ENCODE data around the gene MAPK8IP2. TPM values are rescaled to one million over a fixed set of nuclear protein-coding genes. Genes with fewer than 3 reads are reported as not detected.

Gene MAPK8IP2
- total and polyA plus RNA-seq, 10 of the 15 experiments (the other 5 are each of a cell fraction or from before 2014, with no cell fraction given) = 0.01 to 0.13 (median 0.06) TPM; not detected in 4

GRCh38 chr22:50620593-50621355 lies 20.2 kb downstream of the MAPK8IP2 start (continued):
- TF ChIP-seq, protein P1, sequence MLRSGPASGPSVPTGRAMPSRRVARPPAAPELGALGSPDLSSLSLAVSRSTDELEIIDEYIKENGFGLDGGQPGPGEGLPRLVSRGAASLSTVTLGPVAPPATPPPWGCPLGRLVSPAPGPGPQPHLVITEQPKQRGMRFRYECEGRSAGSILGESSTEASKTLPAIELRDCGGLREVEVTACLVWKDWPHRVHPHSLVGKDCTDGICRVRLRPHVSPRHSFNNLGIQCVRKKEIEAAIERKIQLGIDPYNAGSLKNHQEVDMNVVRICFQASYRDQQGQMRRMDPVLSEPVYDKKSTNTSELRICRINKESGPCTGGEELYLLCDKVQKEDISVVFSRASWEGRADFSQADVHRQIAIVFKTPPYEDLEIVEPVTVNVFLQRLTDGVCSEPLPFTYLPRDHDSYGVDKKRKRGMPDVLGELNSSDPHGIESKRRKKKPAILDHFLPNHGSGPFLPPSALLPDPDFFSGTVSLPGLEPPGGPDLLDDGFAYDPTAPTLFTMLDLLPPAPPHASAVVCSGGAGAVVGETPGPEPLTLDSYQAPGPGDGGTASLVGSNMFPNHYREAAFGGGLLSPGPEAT (IDR thresholded peaks at IDR 0.05; ENCODE audit: low read depth) = peak; percentile 37; the same call in 1 of the 2 replicates
- TF ChIP-seq, protein P2, sequence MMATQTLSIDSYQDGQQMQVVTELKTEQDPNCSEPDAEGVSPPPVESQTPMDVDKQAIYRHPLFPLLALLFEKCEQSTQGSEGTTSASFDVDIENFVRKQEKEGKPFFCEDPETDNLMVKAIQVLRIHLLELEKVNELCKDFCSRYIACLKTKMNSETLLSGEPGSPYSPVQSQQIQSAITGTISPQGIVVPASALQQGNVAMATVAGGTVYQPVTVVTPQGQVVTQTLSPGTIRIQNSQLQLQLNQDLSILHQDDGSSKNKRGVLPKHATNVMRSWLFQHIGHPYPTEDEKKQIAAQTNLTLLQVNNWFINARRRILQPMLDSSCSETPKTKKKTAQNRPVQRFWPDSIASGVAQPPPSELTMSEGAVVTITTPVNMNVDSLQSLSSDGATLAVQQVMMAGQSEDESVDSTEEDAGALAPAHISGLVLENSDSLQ (IDR thresholded peaks at IDR 0.05) = peak; percentile 67
- TF ChIP-seq IKZF1 (conservative IDR thresholded peaks at IDR 0.05) (peak; percentile 56), IRF4 (IDR thresholded peaks at IDR 0.05; ENCODE audit: low read depth, low read length) (0 out of 2 replicates have a peak, but pooled peaks have one; percentile 30), TARDBP (IDR thresholded peaks at IDR 0.05; ENCODE audit: borderline replicate concordance) (no peak), JUND (IDR thresholded peaks at IDR 0.05; ENCODE audit: low read depth, low read length) (no peak; the same call in 1 of the 2 replicates), WRNIP1 (IDR thresholded peaks at IDR 0.05; ENCODE audit: borderline replicate concordance, low read depth, low read length) (0 out of 2 replicates have a peak, but pooled peaks have one; percentile 62), CREB1 (IDR thresholded peaks at IDR 0.05; ENCODE audit: low read depth) (peak; percentile 26; the same call in 1 of the 2 replicates), CREM (IDR thresholded peaks at IDR 0.05; ENCODE audit: low read depth) (0 out of 2 replicates have a peak, but pooled peaks have one; percentile 76), POLR2A (IDR thresholded peaks at IDR 0.05; ENCODE audit: low read depth, low read length) (peak; percentile 71), NR2C2 (IDR thresholded peaks at IDR 0.05; ENCODE audit: borderline replicate concordance, control insufficient read depth, insufficient read length, low read depth) (no peak), E2F8 (IDR thresholded peaks at IDR 0.05; ENCODE audit: low read depth, partially characterized antibody) (no peak), HCFC1 (IDR thresholded peaks at IDR 0.05; ENCODE audit: low read length) (no peak), CTCF (IDR thresholded peaks at IDR 0.05 in 2 of 3, conservative IDR thresholded peaks at IDR 0.05 in 1 of 3; ENCODE audit: control insufficient read depth in 2 of 3, extremely low read depth in 1 of 3, insufficient read depth in 1 of 3, low read depth in 3 of 3, low read length in 3 of 3) (peak in 1 of 3 experiments; percentile 74; a peak in 2 of 6 replicates), KDM1A (IDR thresholded peaks at IDR 0.05; ENCODE audit: borderline replicate concordance) (peak; percentile 98; the same call in 1 of the 2 replicates), RUNX3 (IDR thresholded peaks at IDR 0.05; ENCODE audit: low read length) (0 out of 2 replicates have a peak, but pooled peaks have one; percentile 2), TAF1 (IDR thresholded peaks at IDR 0.05; ENCODE audit: borderline replicate concordance, low read depth, low read length) (no peak), KAT2A (conservative IDR thresholded peaks at IDR 0.05; ENCODE audit: control insufficient read depth, low read depth, low read length) (no peak), GATAD2B (conservative IDR thresholded peaks at IDR 0.05; ENCODE audit: low read depth) (peak; percentile 62; the same call in 1 of the 2 replicates)
- TF ChIP-seq, protein P3, sequence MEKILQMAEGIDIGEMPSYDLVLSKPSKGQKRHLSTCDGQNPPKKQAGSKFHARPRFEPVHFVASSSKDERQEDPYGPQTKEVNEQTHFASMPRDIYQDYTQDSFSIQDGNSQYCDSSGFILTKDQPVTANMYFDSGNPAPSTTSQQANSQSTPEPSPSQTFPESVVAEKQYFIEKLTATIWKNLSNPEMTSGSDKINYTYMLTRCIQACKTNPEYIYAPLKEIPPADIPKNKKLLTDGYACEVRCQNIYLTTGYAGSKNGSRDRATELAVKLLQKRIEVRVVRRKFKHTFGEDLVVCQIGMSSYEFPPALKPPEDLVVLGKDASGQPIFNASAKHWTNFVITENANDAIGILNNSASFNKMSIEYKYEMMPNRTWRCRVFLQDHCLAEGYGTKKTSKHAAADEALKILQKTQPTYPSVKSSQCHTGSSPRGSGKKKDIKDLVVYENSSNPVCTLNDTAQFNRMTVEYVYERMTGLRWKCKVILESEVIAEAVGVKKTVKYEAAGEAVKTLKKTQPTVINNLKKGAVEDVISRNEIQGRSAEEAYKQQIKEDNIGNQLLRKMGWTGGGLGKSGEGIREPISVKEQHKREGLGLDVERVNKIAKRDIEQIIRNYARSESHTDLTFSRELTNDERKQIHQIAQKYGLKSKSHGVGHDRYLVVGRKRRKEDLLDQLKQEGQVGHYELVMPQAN (conservative IDR thresholded peaks at IDR 0.05) = peak; percentile 47
